Stimulated activated naive CD8-positive, alpha-beta T cell treated with anti-CD3 and anti-CD28 coated beads, Interleukin-15, Interleukin-2, amounts not matched to agents 100 ng/mL and 50 ng/mL, for 24 hours (primary cell): Measurements from ENCODE around the gene AATK.
A peak's percentile ranks its signal among the peaks of the same experiment; 100 is the strongest.
"Not testable (repeated sequence)": the region's sequence is repeated elsewhere in the genome, so short reads cannot be mapped to it uniquely, and the experiment has no call there.

Source experiments
- H3K27ac Mint-ChIP-seq: one replicate; pipeline ENCODE4 v1.8.0; 2021; ENCODE audit warnings: mild to moderate bottlenecking, mixed read lengths
- H3K27me3 Mint-ChIP-seq: one replicate; pipeline ENCODE4 v1.8.0; 2021; ENCODE audit warnings: mixed read lengths
- H3K36me3 Mint-ChIP-seq: one replicate; pipeline ENCODE4 v1.8.0; 2021; ENCODE audit warnings: low read depth, mixed read lengths
- H3K4me1 Mint-ChIP-seq: one replicate; pipeline ENCODE4 v1.8.0; 2021; ENCODE audit warnings: low read depth, mixed read lengths
- H3K4me3 Mint-ChIP-seq: one replicate; pipeline ENCODE4 v1.8.0; 2021; ENCODE audit warnings: mild to moderate bottlenecking, mixed read lengths
- H3K9me3 Mint-ChIP-seq: one replicate; pipeline ENCODE4 v1.8.0; 2021; ENCODE audit warnings: mixed read lengths

AATK gene

GRCh38 chr17:81152288-81152828 is 13.7 kb downstream of the AATK start:
- no peak overlapping the region for H3K27ac Mint-ChIP-seq
- H3K9me3 Mint-ChIP-seq, result no peaks in the 10 kb centered on the region
- no peaks in the 10 kb centered on the region for H3K27me3 Mint-ChIP-seq
- no peak overlapping the region for H3K4me3 Mint-ChIP-seq
- H3K4me1 Mint-ChIP-seq, result no peaks in the 10 kb centered on the region
- H3K36me3 Mint-ChIP-seq, result no peaks in the 10 kb centered on the region

GRCh38 chr17:81151278-81151677 is 14.7 kb downstream of the AATK start:
- Mint-ChIP-seq H3K9me3 (no peaks in the 10 kb centered on the region), H3K4me1 (no peaks in the 10 kb centered on the region), H3K27ac (no peak overlapping the region)

GRCh38 chr17:81150377-81151077 is 15.5 kb downstream of the AATK start:
- Mint-ChIP-seq H3K4me1 (no peaks in the 10 kb centered on the region), H3K36me3 (no peaks in the 10 kb centered on the region), H3K4me3 (no peak overlapping the region)

More at GRCh38 chr17:81151278-81151677, 14.7 kb downstream of the AATK start:
- Mint-ChIP-seq H3K27me3 (no peaks in the 10 kb centered on the region), H3K36me3 (no peaks in the 10 kb centered on the region), H3K4me3 (no peak overlapping the region)

DNA sequence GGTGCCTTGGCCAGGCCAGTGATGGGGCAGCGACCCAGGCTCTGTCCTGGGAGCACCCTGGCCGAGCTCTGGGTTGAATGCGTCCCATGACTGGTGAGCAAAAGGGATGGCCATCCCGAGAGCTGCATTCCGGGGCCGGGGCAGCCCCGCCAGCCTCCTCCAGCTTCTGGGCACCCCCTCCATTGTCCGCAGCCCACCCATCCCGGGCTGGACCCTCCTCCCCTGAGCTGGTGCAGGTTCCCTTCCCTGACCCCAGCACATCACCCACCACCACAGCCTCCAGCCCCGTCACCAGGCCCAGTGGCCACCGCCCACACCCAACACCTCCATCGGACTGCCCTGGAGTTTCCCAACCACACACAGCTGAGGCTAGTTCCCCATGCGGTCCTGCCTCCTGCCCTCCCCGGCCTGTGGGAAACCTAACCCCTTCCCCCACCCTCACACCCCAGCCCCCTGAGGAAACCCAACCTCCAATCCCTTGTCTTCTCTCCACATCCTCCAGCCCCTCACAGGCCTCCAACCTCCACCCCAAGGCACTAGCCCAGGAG is 17.0 kb downstream of the AATK start:
- no peak overlapping the region for H3K4me3 Mint-ChIP-seq
- H3K36me3 Mint-ChIP-seq, result no peaks in the 10 kb centered on the region
- no peak overlapping the region for H3K27ac Mint-ChIP-seq
- H3K27me3 Mint-ChIP-seq, result no peaks in the 10 kb centered on the region
- H3K9me3 Mint-ChIP-seq, result no peaks in the 10 kb centered on the region
- H3K4me1 Mint-ChIP-seq, result no peaks in the 10 kb centered on the region

More at GRCh38 chr17:81150377-81151077, 15.5 kb downstream of the AATK start:
- no peaks in the 10 kb centered on the region for H3K27me3 Mint-ChIP-seq
- no peaks in the 10 kb centered on the region for H3K9me3 Mint-ChIP-seq
- no peak overlapping the region for H3K27ac Mint-ChIP-seq

DNA sequence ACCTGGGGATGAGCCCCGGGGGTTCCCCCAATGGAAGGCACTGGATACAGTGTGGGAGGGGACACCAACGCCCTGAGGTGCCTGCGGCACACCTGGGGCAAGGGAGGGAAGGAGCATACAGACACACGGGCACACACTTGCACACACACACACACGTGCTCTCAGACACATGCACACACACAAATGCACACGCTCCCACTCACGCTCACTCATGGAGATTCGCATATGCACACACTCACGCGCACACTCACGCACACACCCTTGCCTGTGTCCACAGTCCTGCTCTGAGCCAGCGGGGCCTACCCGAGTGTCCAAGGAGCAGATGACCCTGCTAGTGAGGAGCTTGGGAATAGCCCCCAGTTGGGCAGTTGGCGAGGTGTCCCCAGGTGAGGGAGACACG is 17.4 kb downstream of the AATK start:
- no peak overlapping the region for H3K27ac Mint-ChIP-seq
- H3K9me3 Mint-ChIP-seq, result no peaks in the 10 kb centered on the region

GRCh38 chr17:81147701-81148100 is 18.3 kb downstream of the AATK start:
- H3K4me3 Mint-ChIP-seq, result no peak overlapping the region
- no peak overlapping the region for H3K27ac Mint-ChIP-seq
- no peaks in the 10 kb centered on the region for H3K27me3 Mint-ChIP-seq
- no peaks in the 10 kb centered on the region for H3K9me3 Mint-ChIP-seq
- no peaks in the 10 kb centered on the region for H3K36me3 Mint-ChIP-seq
- no peaks in the 10 kb centered on the region for H3K4me1 Mint-ChIP-seq

More for the DNA sequence above, 17.4 kb downstream of the AATK start:
- Mint-ChIP-seq H3K4me1 (no peaks in the 10 kb centered on the region), H3K27me3 (no peaks in the 10 kb centered on the region), H3K4me3 (no peak overlapping the region), H3K36me3 (no peaks in the 10 kb centered on the region)

DNA sequence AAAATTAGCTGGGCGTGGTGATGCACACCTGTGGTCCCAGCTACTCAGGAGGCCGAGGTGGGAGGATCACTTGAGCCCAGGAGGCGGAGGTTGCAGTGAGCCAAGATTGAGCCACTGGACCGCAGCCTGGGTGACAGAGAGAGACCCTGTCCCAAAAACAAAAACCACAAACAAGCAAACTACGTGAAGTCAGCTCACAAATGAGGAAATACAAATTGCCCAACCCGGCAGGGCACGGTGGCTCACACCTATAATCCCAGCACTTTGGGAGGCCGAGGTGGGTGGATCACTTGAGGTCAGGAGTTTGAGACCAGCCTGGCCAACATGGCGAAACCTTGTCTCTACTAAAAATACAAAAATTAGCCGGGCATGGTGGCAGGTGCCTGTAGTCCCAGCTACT is 19.8 kb downstream of the AATK start:
- not testable (repeated sequence) for H3K4me3 Mint-ChIP-seq, H3K9me3 Mint-ChIP-seq, H3K27ac Mint-ChIP-seq, H3K4me1 Mint-ChIP-seq, H3K36me3 Mint-ChIP-seq, H3K27me3 Mint-ChIP-seq

GRCh38 chr17:81144423-81144781 is 21.6 kb downstream of the AATK start:
- Mint-ChIP-seq H3K9me3 (no peaks in the 10 kb centered on the region), H3K27ac (no peak overlapping the region), H3K36me3 (no peaks in the 10 kb centered on the region), H3K4me1 (no peaks in the 10 kb centered on the region), H3K4me3 (no peak overlapping the region), H3K27me3 (no peaks in the 10 kb centered on the region)

DNA sequence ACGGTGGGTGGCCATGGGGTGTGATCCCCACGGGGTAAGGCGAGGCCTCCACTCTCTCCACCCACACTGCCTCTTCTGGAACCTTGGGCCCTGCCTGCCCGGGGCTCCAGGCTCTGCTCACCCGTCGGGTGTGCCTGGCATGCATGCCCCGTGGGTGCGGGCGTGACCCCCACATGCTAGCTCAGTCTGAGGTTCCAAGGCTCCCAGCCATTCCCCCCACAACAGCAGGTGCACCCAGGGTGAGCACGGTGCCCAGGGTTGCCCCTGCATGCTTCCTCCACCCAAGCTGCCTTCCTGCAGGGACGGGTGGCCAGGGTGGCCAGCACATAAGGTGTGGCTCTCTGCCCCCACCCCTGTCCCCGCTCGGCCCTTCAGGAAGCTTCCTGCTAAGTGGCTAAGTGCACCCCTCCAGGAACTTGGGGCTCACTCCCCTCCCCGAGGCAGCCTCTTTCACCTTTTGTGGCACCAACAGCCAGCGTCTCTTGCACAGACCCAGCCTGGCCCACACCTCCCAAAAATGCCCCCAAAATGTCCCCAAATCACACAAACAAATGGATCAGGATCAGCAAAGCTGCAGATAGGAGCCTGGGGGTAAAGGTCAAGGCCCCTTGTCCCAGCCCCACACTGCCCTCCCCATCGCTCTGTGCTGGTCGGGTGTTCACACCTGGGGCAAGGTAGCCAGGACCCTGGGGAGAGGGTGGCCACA is 22.2 kb downstream of the AATK start:
- H3K27me3 Mint-ChIP-seq, result no peaks in the 10 kb centered on the region
- no peak overlapping the region for H3K27ac Mint-ChIP-seq
- H3K36me3 Mint-ChIP-seq, result no peaks in the 10 kb centered on the region
- H3K4me1 Mint-ChIP-seq, result no peaks in the 10 kb centered on the region
- no peak overlapping the region for H3K4me3 Mint-ChIP-seq
- H3K9me3 Mint-ChIP-seq, result no peaks in the 10 kb centered on the region

DNA sequence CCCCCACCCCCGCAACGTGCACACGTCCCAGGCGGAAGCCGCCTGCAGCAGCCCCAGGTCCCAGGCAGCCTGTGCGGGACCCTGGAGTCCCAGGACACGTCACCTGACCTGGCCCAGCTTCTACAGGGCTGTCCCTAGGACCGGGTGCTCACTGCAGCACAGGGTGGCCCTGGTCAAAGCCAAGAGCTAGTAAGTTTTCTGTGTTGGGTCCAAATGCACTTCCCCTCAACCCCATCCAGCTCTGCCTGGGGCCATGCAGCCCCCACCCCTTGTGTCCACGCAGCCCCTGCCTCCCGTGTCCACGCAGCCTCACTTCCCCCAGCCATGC is 22.9 kb downstream of the AATK start:
- H3K4me3 Mint-ChIP-seq, result no peak overlapping the region
- H3K36me3 Mint-ChIP-seq, result no peaks in the 10 kb centered on the region
- peaks cover 6% of the 10 kb centered on the region for H3K9me3 Mint-ChIP-seq
- no peak overlapping the region for H3K27ac Mint-ChIP-seq
- H3K4me1 Mint-ChIP-seq, result peaks cover 3% of the 10 kb centered on the region
- no peaks in the 10 kb centered on the region for H3K27me3 Mint-ChIP-seq

- no peak overlapping the region for H3K27ac Mint-ChIP-seq
- no peaks in the 10 kb centered on the region for H3K27me3 Mint-ChIP-seq
- peaks cover 3% of the 10 kb centered on the region for H3K4me1 Mint-ChIP-seq
- H3K36me3 Mint-ChIP-seq, result no peaks in the 10 kb centered on the region
- H3K4me3 Mint-ChIP-seq, result no peak overlapping the region
- H3K9me3 Mint-ChIP-seq, result peaks cover 12% of the 10 kb centered on the region
Observed at GRCh38 chr17:81142301-81143199, 23.5 kb downstream of the AATK start.

GRCh38 chr17:81140695-81141094 is 25.3 kb downstream of the AATK start:
- no peaks in the 10 kb centered on the region for H3K36me3 Mint-ChIP-seq
- no peak overlapping the region for H3K4me3 Mint-ChIP-seq
- no peak overlapping the region for H3K27ac Mint-ChIP-seq
- H3K27me3 Mint-ChIP-seq, result no peaks in the 10 kb centered on the region
- peaks cover 14% of the 10 kb centered on the region for H3K9me3 Mint-ChIP-seq
- peaks cover 3% of the 10 kb centered on the region for H3K4me1 Mint-ChIP-seq

GRCh38 chr17:81140018-81140417 is 26.0 kb downstream of the AATK start:
- Mint-ChIP-seq H3K27ac (no peak overlapping the region), H3K9me3 (peaks cover 14% of the 10 kb centered on the region), H3K4me3 (no peak overlapping the region), H3K27me3 (no peaks in the 10 kb centered on the region), H3K4me1 (peaks cover 3% of the 10 kb centered on the region), H3K36me3 (no peaks in the 10 kb centered on the region)

DNA sequence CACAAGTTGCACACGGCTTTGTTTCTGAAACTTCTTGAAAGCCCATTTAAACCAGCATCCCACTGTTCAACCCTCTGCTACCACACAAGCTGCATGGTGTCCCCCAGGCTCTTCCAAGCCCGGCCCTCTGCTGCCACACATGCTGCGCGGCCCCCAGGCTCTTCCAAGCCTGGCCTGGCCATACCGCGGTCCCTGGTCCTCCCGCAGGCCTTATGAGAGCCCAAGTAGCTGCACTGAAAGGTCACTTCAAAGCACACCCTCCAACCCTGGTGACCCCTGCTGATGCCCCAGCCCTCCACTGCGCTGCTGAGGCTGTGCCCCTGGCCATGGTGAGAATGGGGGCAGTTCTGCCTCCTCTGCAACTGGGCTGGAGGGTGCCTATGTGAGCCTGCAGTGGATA is 26.6 kb downstream of the AATK start:
- H3K36me3 Mint-ChIP-seq, result no peaks in the 10 kb centered on the region
- no peak overlapping the region for H3K4me3 Mint-ChIP-seq
- no peak overlapping the region for H3K27ac Mint-ChIP-seq
- H3K9me3 Mint-ChIP-seq, result peaks cover 14% of the 10 kb centered on the region
- peaks cover 3% of the 10 kb centered on the region for H3K4me1 Mint-ChIP-seq
- H3K27me3 Mint-ChIP-seq, result no peaks in the 10 kb centered on the region

GRCh38 chr17:81138500-81138899 is 27.5 kb downstream of the AATK start:
- no peak overlapping the region for H3K4me3 Mint-ChIP-seq
- H3K27me3 Mint-ChIP-seq, result no peaks in the 10 kb centered on the region
- peak overlapping the region; percentile 40 for H3K27ac Mint-ChIP-seq
- H3K4me1 Mint-ChIP-seq, result peaks cover 3% of the 10 kb centered on the region
- H3K36me3 Mint-ChIP-seq, result no peaks in the 10 kb centered on the region
- peaks cover 14% of the 10 kb centered on the region for H3K9me3 Mint-ChIP-seq
